ENCODE results near the gene STK32B.
"Not testable (repeated sequence)": the region's sequence is repeated elsewhere in the genome, so short reads cannot be mapped to it uniquely, and the experiment has no call there.

STK32B gene

GRCh38 chr4:5051278-5052203 is at the start of gene STK32B:
STK32B (plus strand) TSS chr4:5051480.
- FAIRE-seq = no peak

- not testable (repeated sequence) for FAIRE-seq
Observed at GRCh38 chr4:5001641-5002040, 49.6 kb upstream of the STK32B start.

- no peak for FAIRE-seq
Observed at GRCh38 chr4:5003372-5003857, 47.9 kb upstream of the STK32B start.

- no peak for FAIRE-seq
Observed at GRCh38 chr4:5003918-5004317, 47.4 kb upstream of the STK32B start.

- FAIRE-seq = no peak
Observed at GRCh38 chr4:5004496-5004895, 46.8 kb upstream of the STK32B start.

GRCh38 chr4:5006932-5007331 is 44.3 kb upstream of the STK32B start:
- FAIRE-seq = not testable (repeated sequence)

- no peak for FAIRE-seq
Observed at GRCh38 chr4:5009796-5010195, 41.5 kb upstream of the STK32B start.

GRCh38 chr4:5010984-5011383 is 40.3 kb upstream of the STK32B start:
- FAIRE-seq = no peak

GRCh38 chr4:5012244-5012898 is 38.9 kb upstream of the STK32B start:
- FAIRE-seq = no peak

GRCh38 chr4:5012958-5013357 is 38.3 kb upstream of the STK32B start:
- FAIRE-seq = no peak

- FAIRE-seq = no peak
Observed at GRCh38 chr4:5014007-5014682, 37.1 kb upstream of the STK32B start.

- FAIRE-seq = peak; percentile 33
Observed at GRCh38 chr4:5018096-5018495, 33.2 kb upstream of the STK32B start.

GRCh38 chr4:5018603-5019002 is 32.7 kb upstream of the STK32B start:
- FAIRE-seq = no peak

GRCh38 chr4:5019274-5019673 is 32.0 kb upstream of the STK32B start, which contains the start of gene CYTL1:
CYTL1 (minus strand) TSS chr4:5019458; CDS start chr4:5019445, 13 bp downstream.
- no peak for FAIRE-seq

- no peak for FAIRE-seq
Observed at GRCh38 chr4:5019796-5020195, 31.5 kb upstream of the STK32B start.

- FAIRE-seq = no peak
Observed at GRCh38 chr4:5020341-5020740, 30.9 kb upstream of the STK32B start.

- FAIRE-seq = no peak
Observed at GRCh38 chr4:5021546-5021945, 29.7 kb upstream of the STK32B start.

GRCh38 chr4:5024673-5025072 is 26.6 kb upstream of the STK32B start:
- FAIRE-seq = no peak

- FAIRE-seq = no peak
Observed at GRCh38 chr4:5026371-5026770, 24.9 kb upstream of the STK32B start.

GRCh38 chr4:5027346-5027745 is 23.9 kb upstream of the STK32B start:
- no peak for FAIRE-seq

GRCh38 chr4:5028480-5028879 is 22.8 kb upstream of the STK32B start:
- FAIRE-seq = no peak

GRCh38 chr4:5029447-5029846 is 21.8 kb upstream of the STK32B start:
- FAIRE-seq = no peak

- FAIRE-seq = no peak
Observed at GRCh38 chr4:5030221-5030620, 21.1 kb upstream of the STK32B start.

Data from endometrium (tissue), 2 donors.